ENCODE data around the gene WWOX. TPM values are rescaled to one million over a fixed set of nuclear protein-coding genes. Genes with fewer than 3 reads are reported as not detected.

The WWOX gene
- total RNA-seq, 1 donor from 2014 or later, result 19.2 TPM

DNA sequence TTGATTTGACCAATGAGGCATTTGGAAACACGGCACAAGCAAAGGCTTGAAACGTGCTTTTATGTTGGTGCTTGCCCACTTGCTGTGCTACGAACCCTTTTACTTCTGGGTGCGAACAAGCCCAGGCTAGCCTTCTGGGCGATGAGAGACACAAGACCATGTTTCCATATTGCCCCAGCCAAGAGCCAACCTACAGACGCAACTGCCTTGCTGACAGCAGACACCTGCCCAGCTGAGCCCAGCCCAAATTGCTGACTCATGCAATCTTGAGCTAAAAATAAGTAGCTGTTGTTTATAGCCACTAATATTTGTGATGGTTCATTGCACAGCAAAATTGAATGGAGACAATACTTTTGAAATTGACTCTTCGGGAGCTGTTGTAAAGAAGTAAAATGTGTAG lies 464.5 kb downstream of the WWOX start:
- DNase-seq, result no peak
- Histone ChIP-seq H3K4me3 (no peak overlapping the region), H3K36me3 (no peaks in the 10 kb centered on the region), H3K27ac (no peak overlapping the region), H3K9me3 (no peaks in the 10 kb centered on the region), H3K27me3 (ENCODE audit: low read depth) (no peaks in the 10 kb centered on the region), H3K4me1 (no peaks in the 10 kb centered on the region)
- ATAC-seq, result no peak
- intact Hi-C loops (cut with DNase I), result no loop called here
- TF ChIP-seq, protein P1, sequence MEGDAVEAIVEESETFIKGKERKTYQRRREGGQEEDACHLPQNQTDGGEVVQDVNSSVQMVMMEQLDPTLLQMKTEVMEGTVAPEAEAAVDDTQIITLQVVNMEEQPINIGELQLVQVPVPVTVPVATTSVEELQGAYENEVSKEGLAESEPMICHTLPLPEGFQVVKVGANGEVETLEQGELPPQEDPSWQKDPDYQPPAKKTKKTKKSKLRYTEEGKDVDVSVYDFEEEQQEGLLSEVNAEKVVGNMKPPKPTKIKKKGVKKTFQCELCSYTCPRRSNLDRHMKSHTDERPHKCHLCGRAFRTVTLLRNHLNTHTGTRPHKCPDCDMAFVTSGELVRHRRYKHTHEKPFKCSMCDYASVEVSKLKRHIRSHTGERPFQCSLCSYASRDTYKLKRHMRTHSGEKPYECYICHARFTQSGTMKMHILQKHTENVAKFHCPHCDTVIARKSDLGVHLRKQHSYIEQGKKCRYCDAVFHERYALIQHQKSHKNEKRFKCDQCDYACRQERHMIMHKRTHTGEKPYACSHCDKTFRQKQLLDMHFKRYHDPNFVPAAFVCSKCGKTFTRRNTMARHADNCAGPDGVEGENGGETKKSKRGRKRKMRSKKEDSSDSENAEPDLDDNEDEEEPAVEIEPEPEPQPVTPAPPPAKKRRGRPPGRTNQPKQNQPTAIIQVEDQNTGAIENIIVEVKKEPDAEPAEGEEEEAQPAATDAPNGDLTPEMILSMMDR (IDR thresholded peaks at IDR 0.05), result no peak

DNA sequence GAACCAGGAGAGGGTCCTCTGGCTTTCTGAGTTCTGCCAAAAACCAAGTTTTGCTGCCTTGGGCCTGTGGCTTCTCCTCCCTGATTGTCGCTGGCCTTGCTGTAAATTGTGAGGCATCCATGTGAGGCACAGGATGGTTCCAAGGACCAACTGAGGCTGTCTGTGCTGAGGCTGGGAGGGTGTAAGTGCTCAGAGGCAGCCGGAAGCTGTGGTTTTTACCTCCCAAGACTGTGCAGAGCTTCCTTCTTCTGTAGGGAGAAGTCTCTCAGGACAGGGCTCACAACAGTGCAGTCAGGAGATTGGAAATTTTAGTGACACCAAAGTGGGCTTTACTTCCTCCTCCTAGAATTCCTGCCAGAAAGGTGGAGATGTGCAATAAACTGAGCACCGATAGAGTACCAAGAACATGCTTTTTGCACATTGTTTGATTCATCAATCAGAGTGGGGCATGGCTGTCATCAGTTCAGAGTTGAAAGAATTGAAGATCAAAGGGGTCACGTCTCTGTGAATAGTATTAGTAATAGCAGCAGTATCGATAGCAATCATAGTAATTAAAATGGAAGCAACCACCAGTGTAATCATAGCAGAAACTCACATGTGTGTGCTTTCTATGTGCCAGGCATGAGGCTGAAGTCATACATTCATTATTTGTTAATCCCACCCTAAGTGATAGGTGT lies 467.1 kb downstream of the WWOX start:
- DNase-seq (no peak), ATAC-seq (no peak)
- Histone ChIP-seq H3K4me1 (no peaks in the 10 kb centered on the region), H3K27me3 (ENCODE audit: low read depth) (no peaks in the 10 kb centered on the region), H3K27ac (no peak overlapping the region), H3K4me3 (no peak overlapping the region), H3K9me3 (no peaks in the 10 kb centered on the region), H3K36me3 (no peaks in the 10 kb centered on the region)
- intact Hi-C loops (cut with DNase I), result no loop called here
- TF ChIP-seq, protein P1 (IDR thresholded peaks at IDR 0.05), result no peak

DNA sequence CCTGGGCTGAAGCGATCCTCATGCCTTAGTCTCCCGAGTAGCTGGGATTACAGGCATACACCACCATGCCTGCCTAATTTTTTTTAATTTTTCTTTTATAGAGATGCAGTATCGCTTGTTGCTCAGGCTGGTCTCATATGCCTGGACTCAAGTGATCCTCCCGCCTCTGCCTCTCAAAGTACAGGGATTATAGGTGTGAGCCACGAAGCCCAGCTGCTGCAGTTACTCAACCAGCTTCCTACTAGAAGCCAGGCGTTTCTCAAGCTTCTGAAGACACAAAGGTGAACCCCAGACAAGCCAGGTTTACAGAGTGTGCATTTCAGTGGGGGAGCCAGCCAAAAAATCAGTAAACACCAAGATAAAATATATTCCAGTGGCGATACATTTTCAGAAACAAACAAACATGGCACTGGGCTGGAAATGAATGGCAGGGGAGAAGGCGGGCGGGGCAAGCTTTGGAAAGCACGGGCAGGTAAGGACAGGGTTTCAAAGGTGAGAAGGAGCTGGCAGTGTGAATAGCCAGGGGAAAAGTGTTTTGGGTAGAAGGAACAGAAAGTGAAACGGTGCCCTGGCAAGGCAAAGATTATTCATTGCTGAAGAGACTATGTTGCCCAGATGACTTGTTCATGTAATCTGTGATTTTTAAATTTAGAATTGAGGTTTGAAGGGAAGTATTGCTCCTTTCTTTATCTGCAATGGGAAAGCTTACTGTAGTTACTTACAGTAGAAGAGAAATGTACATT lies 471.1 kb downstream of the WWOX start:
- Histone ChIP-seq H3K9me3 (no peaks in the 10 kb centered on the region), H3K36me3 (no peaks in the 10 kb centered on the region), H3K4me1 (no peaks in the 10 kb centered on the region), H3K27me3 (ENCODE audit: low read depth) (no peaks in the 10 kb centered on the region), H3K27ac (no peak overlapping the region), H3K4me3 (no peak overlapping the region)
- no peak for ATAC-seq
- intact Hi-C loops (cut with DNase I), result no loop called here
- DNase-seq, result no peak
- TF ChIP-seq, protein P1 (IDR thresholded peaks at IDR 0.05), result no peak

DNA sequence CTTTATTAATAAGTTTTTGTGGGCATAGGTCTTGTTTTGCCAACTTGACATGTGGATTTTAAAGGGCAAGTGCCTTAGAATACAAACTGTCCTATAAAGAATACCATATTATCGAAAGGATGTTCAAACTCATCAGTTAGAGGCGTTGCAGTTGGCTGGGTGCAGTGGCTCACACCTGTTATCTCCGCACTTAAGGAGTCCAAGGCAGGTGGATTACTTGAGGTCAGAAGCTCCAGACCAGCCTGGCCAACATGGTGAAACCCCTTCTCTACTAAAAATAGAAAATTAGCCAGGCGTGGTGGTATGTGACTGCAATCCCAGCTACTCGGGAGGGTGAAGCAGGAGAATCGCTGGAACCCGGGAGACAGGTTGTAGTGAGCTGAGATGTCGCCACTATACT lies 472.0 kb downstream of the WWOX start:
- no peak overlapping the region for H3K27ac ChIP-seq
- no peaks in the 10 kb centered on the region for H3K36me3 ChIP-seq
- ATAC-seq (no peak), DNase-seq (no peak)
- TF ChIP-seq, protein P1 (IDR thresholded peaks at IDR 0.05), result no peak
- H3K27me3 ChIP-seq (ENCODE audit: low read depth), result no peaks in the 10 kb centered on the region
- no peak overlapping the region for H3K4me3 ChIP-seq
- intact Hi-C loops (cut with DNase I), result no loop called here
- no peaks in the 10 kb centered on the region for H3K9me3 ChIP-seq
- no peaks in the 10 kb centered on the region for H3K4me1 ChIP-seq

DNA sequence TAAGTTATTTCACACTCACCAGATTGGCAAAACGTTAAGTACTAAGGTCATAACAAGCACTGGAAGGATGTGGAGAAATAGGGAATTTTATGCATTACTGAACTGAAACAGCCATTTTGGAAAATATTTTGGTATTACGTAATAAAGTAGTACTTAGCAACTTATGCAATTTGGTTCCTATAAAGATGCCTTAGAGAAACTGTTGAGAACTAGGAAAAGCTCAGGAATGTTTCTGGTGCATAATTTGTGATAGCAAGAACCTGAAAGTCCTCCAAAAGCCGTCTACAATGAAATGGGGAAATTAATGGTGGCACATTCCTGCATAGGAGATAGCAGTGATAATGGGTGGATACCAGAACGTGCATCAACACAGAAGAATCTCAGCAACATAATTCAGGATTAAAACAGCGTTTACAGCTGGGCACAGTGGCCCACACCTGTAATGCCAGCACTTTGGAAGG lies 472.5 kb downstream of the WWOX start:
- H3K4me1 ChIP-seq, result no peaks in the 10 kb centered on the region
- no peak overlapping the region for H3K27ac ChIP-seq
- TF ChIP-seq, protein P1 (IDR thresholded peaks at IDR 0.05), result no peak
- DNase-seq (no peak), ATAC-seq (no peak)
- no peaks in the 10 kb centered on the region for H3K27me3 ChIP-seq (ENCODE audit: low read depth)
- intact Hi-C loops (cut with DNase I), result no loop called here
- no peaks in the 10 kb centered on the region for H3K36me3 ChIP-seq
- no peak overlapping the region for H3K4me3 ChIP-seq
- H3K9me3 ChIP-seq, result no peaks in the 10 kb centered on the region

Data from lower lobe of right lung (tissue), 2 donors.